Measurements from ENCODE around the gene FLVCR1. TPM values are rescaled to one million over a fixed set of nuclear protein-coding genes. Genes with fewer than 3 reads are reported as not detected.

The FLVCR1 gene
- total RNA-seq, 1 experiment from 2014 or later = 30.8 TPM

DNA sequence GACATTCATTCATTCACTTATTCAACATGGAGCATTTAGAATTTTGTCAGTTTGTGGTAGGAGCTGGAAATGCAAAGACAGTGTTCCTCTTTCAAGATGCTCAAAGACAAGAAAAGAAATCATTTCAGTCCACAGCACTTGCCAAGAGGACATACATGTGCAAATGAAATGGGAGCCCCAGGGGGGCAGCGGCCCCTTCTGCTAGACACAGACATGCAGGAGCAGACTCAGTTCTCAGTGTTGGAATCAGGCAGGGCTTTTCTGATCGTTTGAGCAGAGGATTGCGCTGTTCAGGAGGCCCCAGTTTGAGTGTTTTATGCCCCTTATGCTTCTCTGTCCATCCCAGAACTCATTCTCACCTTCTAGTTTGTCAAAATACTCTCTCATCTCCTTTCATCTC, 56.7 kb downstream of the FLVCR1 start:
- H3K27ac Mint-ChIP-seq (ENCODE audit: unreplicated experiment) = no peak overlapping the region
- peaks cover 15% of the 10 kb centered on the region for H3K4me1 Mint-ChIP-seq (ENCODE audit: low read depth, unreplicated experiment)
- POLR2A ChIA-PET = no interaction called here
- H3K36me3 ChIP-seq (ENCODE audit: control insufficient read depth, insufficient read depth, low read length) = no peaks in the 10 kb centered on the region
- TF ChIP-seq, protein P1, sequence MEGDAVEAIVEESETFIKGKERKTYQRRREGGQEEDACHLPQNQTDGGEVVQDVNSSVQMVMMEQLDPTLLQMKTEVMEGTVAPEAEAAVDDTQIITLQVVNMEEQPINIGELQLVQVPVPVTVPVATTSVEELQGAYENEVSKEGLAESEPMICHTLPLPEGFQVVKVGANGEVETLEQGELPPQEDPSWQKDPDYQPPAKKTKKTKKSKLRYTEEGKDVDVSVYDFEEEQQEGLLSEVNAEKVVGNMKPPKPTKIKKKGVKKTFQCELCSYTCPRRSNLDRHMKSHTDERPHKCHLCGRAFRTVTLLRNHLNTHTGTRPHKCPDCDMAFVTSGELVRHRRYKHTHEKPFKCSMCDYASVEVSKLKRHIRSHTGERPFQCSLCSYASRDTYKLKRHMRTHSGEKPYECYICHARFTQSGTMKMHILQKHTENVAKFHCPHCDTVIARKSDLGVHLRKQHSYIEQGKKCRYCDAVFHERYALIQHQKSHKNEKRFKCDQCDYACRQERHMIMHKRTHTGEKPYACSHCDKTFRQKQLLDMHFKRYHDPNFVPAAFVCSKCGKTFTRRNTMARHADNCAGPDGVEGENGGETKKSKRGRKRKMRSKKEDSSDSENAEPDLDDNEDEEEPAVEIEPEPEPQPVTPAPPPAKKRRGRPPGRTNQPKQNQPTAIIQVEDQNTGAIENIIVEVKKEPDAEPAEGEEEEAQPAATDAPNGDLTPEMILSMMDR (IDR thresholded peaks at IDR 0.05; ENCODE audit: insufficient read depth in 1 of 2, low read depth in 1 of 2, low read length in 1 of 2, severe bottlenecking in 1 of 2, unreplicated experiment in 1 of 2) = no peak
- H3K4me3 ChIP-seq (ENCODE audit: low read depth, low read length) = no peak overlapping the region
- no peaks in the 10 kb centered on the region for H3K27me3 Mint-ChIP-seq (ENCODE audit: insufficient read depth, unreplicated experiment)
- CTCF ChIA-PET = no interaction called here
- DNase-seq = no peak
- no TSS peak for BruUV-seq (replicated peaks)
- peaks cover 10% of the 10 kb centered on the region for H3K36me3 Mint-ChIP-seq (ENCODE audit: insufficient read depth, unreplicated experiment)
- H3K4me3 Mint-ChIP-seq (ENCODE audit: unreplicated experiment) = no peak overlapping the region
- H3K27me3 ChIP-seq (replicated peaks; ENCODE audit: control insufficient read depth, insufficient read depth, low read length) = no peaks in the 10 kb centered on the region
- no peaks in the 10 kb centered on the region for H3K9me3 ChIP-seq
- no peaks in the 10 kb centered on the region for H3K9me3 Mint-ChIP-seq (ENCODE audit: unreplicated experiment)
- H3K4me1 ChIP-seq = no peaks in the 10 kb centered on the region
- intact Hi-C loops (cut with micrococcal nuclease; ENCODE audit: unreplicated experiment) = loop anchor here (1.0 to 5.0 kb wide), 3 partner anchors 83 to 164 kb away; no protein-coding TSS in a partner anchor

DNA sequence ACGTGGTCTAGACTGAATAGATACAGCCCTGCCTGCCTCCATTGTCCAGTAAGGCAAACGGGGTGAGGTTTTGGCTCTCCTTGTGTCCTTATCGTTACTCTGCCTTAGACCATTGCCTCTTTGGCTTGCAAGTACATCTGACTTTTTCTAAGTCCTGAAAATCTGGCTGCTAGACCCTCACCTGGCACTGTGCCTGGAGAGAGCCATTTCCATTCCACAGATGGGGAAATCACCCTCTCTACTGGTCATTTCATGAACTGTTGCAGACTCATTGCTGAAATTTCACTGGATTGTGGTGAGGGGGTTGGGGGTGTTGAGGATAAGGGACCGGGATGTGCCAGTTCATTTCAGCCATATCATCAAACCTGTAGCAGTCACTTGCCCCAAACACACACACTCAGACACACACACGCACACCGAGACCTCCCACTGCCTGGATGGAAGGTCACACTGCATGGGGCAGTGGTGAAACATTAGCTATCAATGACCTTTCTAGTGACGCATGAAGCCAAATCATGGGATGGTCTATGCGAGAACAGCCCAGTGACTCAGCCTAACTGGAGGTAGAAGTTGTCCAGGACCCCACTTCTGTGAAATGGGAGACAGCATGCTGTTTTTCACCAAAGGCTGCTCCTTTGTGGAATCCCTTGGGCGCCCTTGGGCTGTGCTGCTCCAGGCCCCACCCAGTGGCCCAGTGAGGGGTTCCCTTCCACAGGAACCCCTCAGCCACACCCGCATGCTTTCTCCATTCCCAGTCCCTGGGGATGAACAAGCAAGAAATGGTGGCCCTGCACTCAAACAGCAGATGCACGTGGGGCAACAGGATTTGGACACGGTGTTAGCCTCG, 57.4 kb downstream of the FLVCR1 start:
- intact Hi-C loops (cut with micrococcal nuclease; ENCODE audit: unreplicated experiment) = loop anchor here (1.0 to 5.0 kb wide), 3 partner anchors 82 to 165 kb away; no protein-coding TSS in a partner anchor
- Histone ChIP-seq H3K4me3 (ENCODE audit: low read depth, low read length) (no peak overlapping the region), H3K4me1 (no peaks in the 10 kb centered on the region), H3K36me3 (ENCODE audit: control insufficient read depth, insufficient read depth, low read length) (no peaks in the 10 kb centered on the region), H3K27me3 (replicated peaks; ENCODE audit: control insufficient read depth, insufficient read depth, low read length) (no peaks in the 10 kb centered on the region), H3K9me3 (no peaks in the 10 kb centered on the region)
- Mint-ChIP-seq H3K9me3 (ENCODE audit: unreplicated experiment) (no peaks in the 10 kb centered on the region), H3K4me3 (ENCODE audit: unreplicated experiment) (no peak overlapping the region), H3K36me3 (ENCODE audit: insufficient read depth, unreplicated experiment) (peaks cover 10% of the 10 kb centered on the region), H3K27ac (ENCODE audit: unreplicated experiment) (no peak overlapping the region), H3K4me1 (ENCODE audit: low read depth, unreplicated experiment) (peaks cover 15% of the 10 kb centered on the region), H3K27me3 (ENCODE audit: insufficient read depth, unreplicated experiment) (no peaks in the 10 kb centered on the region)
- CTCF ChIA-PET = interaction anchor here (0.6 kb wide), 1 partner anchor 306 kb away, joined by 4 read pairs; no protein-coding TSS in a partner anchor
- DNase-seq = peak in 1 of 2 experiments; percentile 38
- no TSS peak for BruUV-seq (replicated peaks)
- TF ChIP-seq, protein P1 (IDR thresholded peaks at IDR 0.05; ENCODE audit: insufficient read depth in 1 of 2, low read depth in 1 of 2, low read length in 1 of 2, severe bottlenecking in 1 of 2, unreplicated experiment in 1 of 2) = peak; percentile 42 to 54
- POLR2A ChIA-PET = no interaction called here

DNA sequence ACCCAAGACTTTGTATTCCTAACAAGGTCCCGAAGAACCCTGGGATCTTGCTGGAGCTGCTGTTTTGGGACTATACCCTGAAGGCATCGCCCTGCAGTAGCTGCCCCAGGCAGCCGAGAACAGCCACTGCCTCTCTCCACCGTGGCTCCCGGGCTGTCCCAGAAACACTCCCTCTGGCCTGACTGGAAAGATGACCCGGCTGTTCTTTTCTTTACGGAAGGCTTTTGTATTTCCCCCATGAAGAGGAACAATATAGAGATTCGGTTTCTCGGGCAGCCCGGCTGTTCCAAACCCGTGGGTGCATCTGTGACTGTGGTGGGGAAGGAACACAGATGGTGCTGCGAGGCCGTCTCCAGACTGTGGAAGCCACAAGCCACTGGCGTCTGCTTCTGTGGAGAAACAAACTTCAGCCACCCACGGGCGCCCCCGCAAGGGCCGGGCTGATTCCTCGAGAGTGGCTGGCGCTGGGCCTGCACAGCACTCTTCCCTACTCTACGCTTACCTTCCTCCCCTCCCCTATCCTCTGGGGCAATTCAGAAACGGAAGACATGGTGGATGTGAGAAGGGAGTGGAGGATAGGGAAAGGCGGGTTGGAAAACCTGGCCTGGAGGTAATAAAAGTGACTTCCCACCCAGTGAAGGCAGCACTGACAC, 58.5 kb downstream of the FLVCR1 start:
- Histone ChIP-seq H3K36me3 (ENCODE audit: control insufficient read depth, insufficient read depth, low read length) (no peaks in the 10 kb centered on the region), H3K9me3 (no peaks in the 10 kb centered on the region), H3K27me3 (replicated peaks; ENCODE audit: control insufficient read depth, insufficient read depth, low read length) (no peaks in the 10 kb centered on the region), H3K4me1 (no peaks in the 10 kb centered on the region), H3K4me3 (ENCODE audit: low read depth, low read length) (no peak overlapping the region)
- Mint-ChIP-seq H3K4me3 (ENCODE audit: unreplicated experiment) (no peak overlapping the region), H3K36me3 (ENCODE audit: insufficient read depth, unreplicated experiment) (peaks cover 10% of the 10 kb centered on the region), H3K27me3 (ENCODE audit: insufficient read depth, unreplicated experiment) (no peaks in the 10 kb centered on the region), H3K9me3 (ENCODE audit: unreplicated experiment) (no peaks in the 10 kb centered on the region), H3K4me1 (ENCODE audit: low read depth, unreplicated experiment) (peaks cover 15% of the 10 kb centered on the region), H3K27ac (ENCODE audit: unreplicated experiment) (no peak overlapping the region)
- intact Hi-C loops (cut with micrococcal nuclease; ENCODE audit: unreplicated experiment) = loop anchor here (5.0 kb wide), 1 partner anchor 81 kb away; no protein-coding TSS in a partner anchor
- ChIA-PET POLR2A (no interaction called here), CTCF (no interaction called here)
- TF ChIP-seq, protein P1 (IDR thresholded peaks at IDR 0.05; ENCODE audit: insufficient read depth in 1 of 2, low read depth in 1 of 2, low read length in 1 of 2, severe bottlenecking in 1 of 2, unreplicated experiment in 1 of 2) = no peak
- no TSS peak for BruUV-seq (replicated peaks)
- no peak for DNase-seq
